Camera-type eye (tissue), 1 donor: ENCODE results near the gene MRPS33. TPM values are rescaled to one million over a fixed set of nuclear protein-coding genes. Genes with fewer than 3 reads are reported as not detected.

Experiments
- total RNA-seq: library from RNA; depleted of rRNA; stranded (reverse); fragments of >200 nt; gene quantifications from one replicate; pipeline ENCODE4 v1.2.3, GENCODE V29; 2014

MRPS33 gene
- 26.7 TPM for total RNA-seq

DNA sequence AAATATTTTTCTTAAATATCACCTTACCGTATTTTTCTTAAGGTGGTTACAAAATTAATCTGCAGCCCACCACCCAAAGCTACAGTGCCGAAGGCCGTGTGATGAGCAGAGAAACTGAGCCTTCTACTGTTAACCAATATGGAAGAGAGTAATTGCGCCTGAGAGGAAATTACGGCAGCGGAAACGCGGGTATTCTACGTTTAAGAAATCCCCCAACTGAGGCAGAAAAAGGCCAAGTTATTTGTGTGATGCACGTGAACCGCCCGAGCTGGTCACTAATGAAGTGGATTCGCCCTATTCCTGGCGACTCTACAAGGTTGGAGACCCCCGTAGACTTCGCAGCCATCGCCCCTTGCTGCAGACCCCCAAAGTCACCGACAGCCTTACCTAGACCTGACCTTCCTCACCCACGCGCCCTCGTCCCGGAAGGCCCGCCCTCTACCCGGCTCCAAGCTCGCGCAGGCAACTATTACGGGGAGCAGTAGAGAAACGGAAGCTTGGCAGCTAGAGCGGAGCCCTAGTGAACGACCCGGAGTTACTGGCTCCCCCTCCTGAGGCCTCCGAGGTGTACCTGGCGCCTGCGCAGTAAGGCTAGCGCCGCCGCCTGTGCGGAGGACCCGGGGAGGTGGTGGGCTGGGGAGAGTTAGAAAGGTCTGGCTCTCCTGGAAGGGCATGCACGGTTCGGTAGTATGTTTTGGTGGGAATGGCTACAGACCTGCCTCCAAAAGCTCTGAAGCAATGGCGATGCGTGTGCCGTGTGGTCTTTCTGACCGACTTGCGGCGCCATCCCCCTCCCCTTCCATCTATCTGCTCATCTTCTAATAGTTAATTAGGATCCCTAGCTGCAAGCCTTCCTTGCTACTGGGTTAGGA, at the start of gene MRPS33:
Gene MRPS33 (minus strand): TSS at position 429 of the 872 bp plus-strand sequence. CDS start 4,319 bp downstream, outside the sequence.

Other genes starting within 250 kb of the MRPS33 start
- 108 TPM for gene BRAF, start 90.0 kb downstream of the MRPS33 start, total RNA-seq
- 16.5 TPM for gene TMEM178B, start 59.1 kb upstream of the MRPS33 start, total RNA-seq